Activated CD4-positive, CD25-positive, alpha-beta regulatory T cell treated with anti-CD3 and anti-CD28 coated beads, Interleukin-2, amount 50 U/mL, for 72 hours (primary cell): ENCODE data around the gene PPM1A.
A peak's percentile ranks its signal among the peaks of the same experiment; 100 is the strongest.

ENCODE experiments used
- DNase-seq: peaks from one replicate; pipeline ENCODE4 v3.0.0; 2021

The PPM1A gene

GRCh38 chr14:60227291-60227690 is 21.7 kb upstream of the PPM1A start:
- no peak for DNase-seq

- no peak for DNase-seq
These were observed 19.4 kb upstream of the PPM1A start for GRCh38 chr14:60229614-60230013.

GRCh38 chr14:60232185-60232584 is 16.8 kb upstream of the PPM1A start:
- no peak for DNase-seq

GRCh38 chr14:60233251-60233650 is 15.8 kb upstream of the PPM1A start:
- DNase-seq, result no peak

- DNase-seq, result no peak
These were observed 15.1 kb upstream of the PPM1A start for GRCh38 chr14:60233891-60234290.

GRCh38 chr14:60235440-60235839 is 13.6 kb upstream of the PPM1A start:
- DNase-seq, result no peak

GRCh38 chr14:60238955-60239354 is 10.1 kb upstream of the PPM1A start:
- DNase-seq, result no peak

GRCh38 chr14:60240139-60240856 is 8.7 kb upstream of the PPM1A start:
- DNase-seq, result no peak

GRCh38 chr14:60241091-60241490 is 7.9 kb upstream of the PPM1A start:
- no peak for DNase-seq

GRCh38 chr14:60242429-60242828 is 6.6 kb upstream of the PPM1A start:
- no peak for DNase-seq

GRCh38 chr14:60245380-60246177 is 3.4 kb upstream of the PPM1A start:
- no peak for DNase-seq

- DNase-seq, result peak; percentile 72
These were observed 876 bp upstream of the PPM1A start for GRCh38 chr14:60247994-60248696.

GRCh38 chr14:60249321-60250256 is 568 bp downstream of the PPM1A start:
- peak; percentile 76 for DNase-seq

- no peak for DNase-seq
These were observed 1.4 kb downstream of the PPM1A start for GRCh38 chr14:60250257-60251035.

- no peak for DNase-seq
These were observed 2.9 kb downstream of the PPM1A start for GRCh38 chr14:60251877-60252276.

GRCh38 chr14:60252630-60253029 is 3.6 kb downstream of the PPM1A start:
- no peak for DNase-seq

GRCh38 chr14:60253649-60254048 is 4.6 kb downstream of the PPM1A start:
- DNase-seq, result no peak

GRCh38 chr14:60254176-60254575 is 5.2 kb downstream of the PPM1A start:
- DNase-seq, result no peak

- DNase-seq, result no peak
These were observed 8.8 kb downstream of the PPM1A start for GRCh38 chr14:60257865-60258264.

GRCh38 chr14:60265163-60265562 is 16.1 kb downstream of the PPM1A start:
- no peak for DNase-seq

- no peak for DNase-seq
These were observed 17.3 kb downstream of the PPM1A start for GRCh38 chr14:60266021-60266937.
